Esophagus muscularis mucosa (tissue), 4 donors: ENCODE results near the gene PIGL. TPM values are rescaled to one million over a fixed set of nuclear protein-coding genes. Genes with fewer than 3 reads are reported as not detected.
"Not testable (repeated sequence)": the region's sequence is repeated elsewhere in the genome, so short reads cannot be mapped to it uniquely, and the experiment has no call there.

Experiments
- DNase-seq: peaks from one replicate; pipeline ENCODE4 v3.0.0-alpha.2; 2017; ENCODE audit errors: extremely low spot score
- H3K27ac ChIP-seq, 4 donors: fragments of 200-600 bp; sonication (generic); replicated peaks in 1 of 4; 1 replicate in 3 of 4; 2 replicates in 1 of 4; pipeline ENCODE4 v1.5.1; 2016 to 2019; ENCODE audit warnings: mild to moderate bottlenecking in 1 of 4
- H3K27me3 ChIP-seq, 4 donors: fragments of 200-600 bp; sonication (generic); one replicate each; pipeline versions ENCODE4 v1.5.1 to v1.6.0; 2016 to 2019
- H3K36me3 ChIP-seq, 4 donors: fragments of 200-600 bp; sonication (generic); one replicate each; pipeline ENCODE4 v1.5.1; 2016 to 2019
- H3K4me1 ChIP-seq, 4 donors: fragments of 200-600 bp; sonication (generic); one replicate each; pipeline ENCODE4 v1.5.1; 2016 to 2019
- H3K4me3 ChIP-seq, 4 donors: fragments of 200-600 bp; sonication (generic); 1 replicate in 2 of 4; 2 replicates in 2 of 4; pipeline ENCODE4 v1.5.1; 2016 to 2019; ENCODE audit warnings: mild to moderate bottlenecking in 4 of 4, moderate library complexity in 1 of 4
- H3K9me3 ChIP-seq, 4 donors: fragments of 200-600 bp; sonication (generic); 1 replicate in 3 of 4; 2 replicates in 1 of 4; pipeline ENCODE4 v1.5.1; 2016 to 2019
- EP300 ChIP-seq: sonication (generic); formaldehyde crosslinking; IDR thresholded peaks from one replicate; pipeline ENCODE4 v1.6.1; 2017; ENCODE audit warnings: antibody characterized with exemption
- POLR2A ChIP-seq: fragments of 450-650 bp; IDR thresholded peaks from one replicate; pipeline ENCODE4 v1.6.1; 2017; ENCODE audit warnings: antibody characterized with exemption, moderate library complexity, mild to moderate bottlenecking, low read depth
- POLR2AphosphoS5 ChIP-seq, 2 donors: sonication (generic); formaldehyde crosslinking; IDR thresholded peaks; one replicate each; pipeline ENCODE4 v1.6.1; 2017; ENCODE audit warnings: antibody characterized with exemption in 2 of 2
- WGBS: methylation state at CpG from one replicate; pipeline ENCODE4 v1.1.5; 2018; 5-methylcytosine and 5-hydroxymethylcytosine counted together
- intact Hi-C: fragments of 100-400 bp; cut with DNase I; formaldehyde crosslinking; loops from one replicate; pipeline ENCODE4 v1.15.1; 2023
- total RNA-seq, 4 donors: library from RNA; depleted of rRNA; stranded (reverse); fragments of >200 nt; gene quantifications; one replicate each; pipeline versions ENCODE4 v1.1.0 to v1.2.1, GENCODE V29; 2016
- TF ChIP-seq, protein P1 (sequence below), 3 experiments: fragments of 200-600 bp in 2 of 3; fragments of 450-650 bp in 1 of 3; sonication (generic) in 2 of 3; IDR thresholded peaks; one replicate each; pipeline ENCODE4 v1.5.1; 2017 to 2019; ENCODE audit warnings: antibody characterized with exemption in 3 of 3, mild to moderate bottlenecking in 2 of 3, moderate library complexity in 1 of 3

Gene PIGL
- total RNA-seq, 4 donors from 2014 or later = 10.0 to 21.7 (median 16.5) TPM

DNA sequence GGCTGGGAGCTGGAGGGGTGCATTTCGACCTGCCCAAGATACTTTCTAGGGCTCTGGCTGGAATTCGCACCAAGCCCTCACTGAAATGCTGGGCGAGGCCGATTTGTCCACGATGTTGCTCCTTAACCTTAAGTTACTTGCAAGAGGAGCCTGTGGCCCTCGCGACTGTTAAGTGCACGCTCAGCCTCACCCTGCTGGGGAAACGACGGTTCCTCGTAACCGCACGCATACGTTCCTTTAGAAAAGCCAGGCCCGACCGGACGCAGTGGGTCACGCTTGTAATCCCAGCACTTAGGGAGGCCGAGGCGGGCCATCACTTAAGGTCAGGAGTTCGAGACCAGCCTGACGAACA, 1.1 kb upstream of the PIGL start:
- H3K4me1 ChIP-seq = peaks cover 43 to 67% (median 64%) of the 10 kb centered on the region in 4 donors
- 69% methylated on average over 7 of the region's 22 CpGs for WGBS
- intact Hi-C loops = loop anchor here (2.0 to 10.0 kb wide), 2 partner anchors 71 to 139 kb away; partner anchors contain the start of gene CENPV

DNA sequence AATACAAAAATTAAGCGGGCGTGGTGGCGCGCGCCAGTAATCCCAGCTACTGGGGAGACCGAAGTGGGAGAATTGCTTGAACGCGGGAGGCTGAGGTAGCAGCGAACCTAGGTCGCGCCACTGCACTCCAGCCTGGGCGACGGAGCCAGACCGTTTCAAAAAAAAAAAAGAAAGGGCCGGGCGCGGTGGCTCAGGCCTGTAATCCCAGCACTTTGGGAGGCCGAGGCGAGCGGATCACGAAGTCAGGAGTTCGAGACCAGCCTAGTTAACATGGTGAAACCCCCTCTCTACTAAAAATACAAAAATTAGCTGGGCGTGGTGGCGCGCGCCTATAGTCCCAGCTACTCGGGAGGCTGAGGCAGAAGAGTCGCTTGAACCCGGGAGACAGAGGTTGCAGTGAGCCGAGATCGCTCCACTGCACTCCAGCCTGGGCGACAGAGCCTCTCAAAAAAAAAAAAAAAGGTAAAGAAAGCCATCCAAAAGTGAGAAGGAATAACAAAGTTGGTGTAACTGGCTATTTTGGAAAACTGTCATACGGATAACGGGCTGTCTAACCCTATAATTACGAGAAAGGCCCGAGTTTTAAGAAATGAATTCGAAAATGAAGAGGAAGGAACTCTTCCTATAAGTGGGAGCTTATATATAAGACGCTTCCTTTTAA, 539 bp upstream of the PIGL start:
- H3K9me3 ChIP-seq, H3K36me3 ChIP-seq, DNase-seq, H3K27me3 ChIP-seq: not testable (repeated sequence)
- Histone ChIP-seq H3K4me1 (peaks cover 43 to 62% (median 59%) of the 10 kb centered on the region in 4 donors), H3K4me3 (peak overlapping the region; percentile 91 to 99 (median 99)), H3K27ac (peak overlapping the region; percentile 91 to 99 (median 96))
- intact Hi-C loops = loop anchor here (2.0 to 10.0 kb wide), 2 partner anchors 70 to 138 kb away; partner anchors contain the start of gene CENPV
- WGBS = 76% methylated on average over 35 of the region's 38 CpGs

More for the DNA sequence above, 1.1 kb upstream of the PIGL start:
- no peak for DNase-seq
- peaks cover 0 to 10% (median 0%) of the 10 kb centered on the region in 4 donors for H3K36me3 ChIP-seq
- H3K4me3 ChIP-seq = peak overlapping the region; percentile 91 to 99 (median 99)
- no peak for TF ChIP-seq EP300
- no peak for TF ChIP-seq POLR2A
- no peak for TF ChIP-seq POLR2AphosphoS5 (IDR thresholded peaks at IDR 0.05)
- TF ChIP-seq, protein P1, sequence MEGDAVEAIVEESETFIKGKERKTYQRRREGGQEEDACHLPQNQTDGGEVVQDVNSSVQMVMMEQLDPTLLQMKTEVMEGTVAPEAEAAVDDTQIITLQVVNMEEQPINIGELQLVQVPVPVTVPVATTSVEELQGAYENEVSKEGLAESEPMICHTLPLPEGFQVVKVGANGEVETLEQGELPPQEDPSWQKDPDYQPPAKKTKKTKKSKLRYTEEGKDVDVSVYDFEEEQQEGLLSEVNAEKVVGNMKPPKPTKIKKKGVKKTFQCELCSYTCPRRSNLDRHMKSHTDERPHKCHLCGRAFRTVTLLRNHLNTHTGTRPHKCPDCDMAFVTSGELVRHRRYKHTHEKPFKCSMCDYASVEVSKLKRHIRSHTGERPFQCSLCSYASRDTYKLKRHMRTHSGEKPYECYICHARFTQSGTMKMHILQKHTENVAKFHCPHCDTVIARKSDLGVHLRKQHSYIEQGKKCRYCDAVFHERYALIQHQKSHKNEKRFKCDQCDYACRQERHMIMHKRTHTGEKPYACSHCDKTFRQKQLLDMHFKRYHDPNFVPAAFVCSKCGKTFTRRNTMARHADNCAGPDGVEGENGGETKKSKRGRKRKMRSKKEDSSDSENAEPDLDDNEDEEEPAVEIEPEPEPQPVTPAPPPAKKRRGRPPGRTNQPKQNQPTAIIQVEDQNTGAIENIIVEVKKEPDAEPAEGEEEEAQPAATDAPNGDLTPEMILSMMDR (IDR thresholded peaks at IDR 0.05) = no peak
- no peaks in the 10 kb centered on the region for H3K27me3 ChIP-seq
- H3K9me3 ChIP-seq = no peaks in the 10 kb centered on the region
- H3K27ac ChIP-seq = peak overlapping the region; percentile 91 to 99 (median 96)

DNA sequence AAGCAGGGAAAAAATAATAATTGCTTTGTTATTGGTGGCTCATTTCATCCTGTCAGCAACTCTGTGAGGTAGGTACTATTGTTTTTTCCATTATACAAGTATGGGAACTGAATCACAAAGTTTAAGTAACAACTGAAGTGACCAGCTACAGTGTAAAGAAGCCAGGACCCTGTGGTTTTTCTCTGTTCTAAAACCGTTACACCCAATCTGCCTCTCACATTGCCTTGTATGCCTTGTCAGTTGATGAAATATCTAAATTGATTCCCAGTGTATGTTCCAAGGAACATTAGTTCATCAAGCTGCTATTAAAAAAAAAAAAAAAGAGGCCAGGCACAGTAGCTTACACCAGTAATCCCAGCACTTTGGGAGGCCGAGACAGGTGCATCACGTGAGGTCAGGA, 5.4 kb downstream of the PIGL start:
- H3K36me3 ChIP-seq = peaks cover 0 to 14% (median 0%) of the 10 kb centered on the region in 4 donors
- intact Hi-C loops = no loop called here
- TF ChIP-seq EP300 = no peak
- H3K27me3 ChIP-seq = no peaks in the 10 kb centered on the region
- H3K4me1 ChIP-seq = peaks cover 10 to 26% (median 15%) of the 10 kb centered on the region in 4 donors
- H3K4me3 ChIP-seq = no peak overlapping the region
- DNase-seq = no peak
- H3K27ac ChIP-seq = no peak overlapping the region
- H3K9me3 ChIP-seq = no peaks in the 10 kb centered on the region
- WGBS = 92% methylated on average over 3 of the region's 3 CpGs

DNA sequence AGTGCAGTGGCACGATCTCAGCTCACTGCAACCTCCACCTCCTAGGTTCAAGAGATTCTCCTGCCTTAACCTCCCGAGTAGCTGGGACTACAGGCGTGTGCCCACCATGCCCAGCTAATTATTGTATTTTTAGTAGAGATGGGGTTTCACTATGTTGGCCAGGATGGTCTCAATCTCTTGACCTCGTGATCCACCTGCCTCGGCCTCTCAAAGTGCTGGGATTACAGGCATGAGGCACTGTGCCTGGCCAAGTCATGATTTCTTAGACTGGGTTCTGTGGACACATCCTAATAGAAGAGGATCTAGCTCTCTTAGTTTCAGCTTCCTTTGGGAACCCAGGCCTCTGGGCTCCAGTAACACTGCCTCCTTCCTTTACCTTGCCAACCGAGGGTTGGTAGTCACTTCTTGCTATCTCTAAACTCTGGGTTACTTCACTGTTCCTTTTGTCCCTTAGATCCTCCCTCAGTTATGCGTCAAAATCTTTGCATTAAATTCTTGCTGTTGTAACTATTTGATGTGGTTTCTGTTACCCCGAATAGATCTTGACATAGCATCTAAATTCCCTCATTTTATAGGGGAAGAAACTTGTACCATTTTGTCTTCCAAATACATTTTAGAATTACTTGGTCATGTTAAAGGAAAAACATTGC, 13.0 kb downstream of the PIGL start:
- intact Hi-C loops, H3K4me3 ChIP-seq, H3K27ac ChIP-seq, H3K4me1 ChIP-seq, H3K36me3 ChIP-seq, H3K9me3 ChIP-seq, H3K27me3 ChIP-seq, DNase-seq: not testable (repeated sequence)
- 94% methylated on average over 8 of the region's 8 CpGs for WGBS

DNA sequence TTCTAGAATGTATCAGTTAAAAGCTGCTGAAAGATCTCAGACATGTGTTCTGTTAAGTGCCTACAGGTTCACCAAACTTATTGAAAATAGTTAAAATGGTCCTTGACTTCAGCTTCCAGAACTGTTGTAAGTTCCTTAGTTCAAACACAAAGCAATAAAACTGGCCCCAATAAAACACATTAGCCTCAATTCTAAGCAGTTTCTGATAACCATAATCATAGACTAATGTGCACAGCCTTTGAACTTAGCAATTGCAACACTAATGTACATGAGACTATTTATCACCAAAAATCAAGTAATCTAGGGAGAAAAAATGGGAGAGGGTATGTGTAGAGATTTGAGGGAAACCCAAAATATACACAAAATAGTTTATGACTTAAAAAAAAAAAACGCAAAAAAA, 15.4 kb downstream of the PIGL start:
- no peaks in the 10 kb centered on the region for H3K27me3 ChIP-seq
- no peaks in the 10 kb centered on the region for H3K9me3 ChIP-seq
- H3K4me3 ChIP-seq = no peak overlapping the region
- peaks cover 6 to 19% (median 10%) of the 10 kb centered on the region in 4 donors for H3K36me3 ChIP-seq
- TF ChIP-seq, protein P1 (IDR thresholded peaks at IDR 0.05) = no peak
- TF ChIP-seq EP300 = no peak
- TF ChIP-seq POLR2AphosphoS5 (IDR thresholded peaks at IDR 0.05) = no peak
- no peak for TF ChIP-seq POLR2A
- H3K27ac ChIP-seq = no peak overlapping the region
- no peaks in the 10 kb centered on the region for H3K4me1 ChIP-seq
- 100% methylated on average over 1 of the region's 1 CpG for WGBS
- no peak for DNase-seq
- intact Hi-C loops = no loop called here

DNA sequence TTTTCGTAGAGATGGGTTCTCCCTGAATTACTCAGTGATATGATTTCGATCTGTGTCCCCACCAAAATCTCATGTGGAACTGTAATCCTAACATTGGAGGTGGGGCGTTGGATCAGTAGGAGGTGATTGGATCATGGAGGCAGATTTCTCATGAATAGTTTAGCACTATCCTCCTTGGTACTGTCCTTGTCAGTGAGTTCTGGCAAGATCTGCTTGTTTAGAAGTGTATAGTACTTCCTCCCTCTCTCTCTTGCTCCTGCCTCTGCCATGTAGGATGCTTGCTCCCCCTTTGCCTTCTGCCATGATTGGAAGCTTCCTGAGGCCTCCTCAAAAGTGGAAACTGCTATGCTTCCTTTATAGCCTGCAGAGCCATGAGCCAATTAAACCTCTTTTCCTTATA, 22.9 kb downstream of the PIGL start:
- Histone ChIP-seq H3K9me3 (no peaks in the 10 kb centered on the region), H3K36me3 (peaks cover 0 to 16% (median 2%) of the 10 kb centered on the region in 4 donors), H3K27me3 (no peaks in the 10 kb centered on the region), H3K4me3 (no peak overlapping the region), H3K4me1 (no peaks in the 10 kb centered on the region), H3K27ac (no peak overlapping the region)
- intact Hi-C loops = no loop called here
- DNase-seq = no peak
- 98% methylated on average over 3 of the region's 3 CpGs for WGBS
- TF ChIP-seq POLR2AphosphoS5 (IDR thresholded peaks at IDR 0.05) (no peak), EP300 (no peak)
- TF ChIP-seq, protein P1 (IDR thresholded peaks at IDR 0.05) = no peak
